NCI-H146 (cell line): Measurements from ENCODE around the gene BAHCC1.

Experiments
- DNase-seq: peaks from one replicate; lab custom pipeline; 2025; lab: John Stamatoyannopoulos, UW

Gene BAHCC1

DNA sequence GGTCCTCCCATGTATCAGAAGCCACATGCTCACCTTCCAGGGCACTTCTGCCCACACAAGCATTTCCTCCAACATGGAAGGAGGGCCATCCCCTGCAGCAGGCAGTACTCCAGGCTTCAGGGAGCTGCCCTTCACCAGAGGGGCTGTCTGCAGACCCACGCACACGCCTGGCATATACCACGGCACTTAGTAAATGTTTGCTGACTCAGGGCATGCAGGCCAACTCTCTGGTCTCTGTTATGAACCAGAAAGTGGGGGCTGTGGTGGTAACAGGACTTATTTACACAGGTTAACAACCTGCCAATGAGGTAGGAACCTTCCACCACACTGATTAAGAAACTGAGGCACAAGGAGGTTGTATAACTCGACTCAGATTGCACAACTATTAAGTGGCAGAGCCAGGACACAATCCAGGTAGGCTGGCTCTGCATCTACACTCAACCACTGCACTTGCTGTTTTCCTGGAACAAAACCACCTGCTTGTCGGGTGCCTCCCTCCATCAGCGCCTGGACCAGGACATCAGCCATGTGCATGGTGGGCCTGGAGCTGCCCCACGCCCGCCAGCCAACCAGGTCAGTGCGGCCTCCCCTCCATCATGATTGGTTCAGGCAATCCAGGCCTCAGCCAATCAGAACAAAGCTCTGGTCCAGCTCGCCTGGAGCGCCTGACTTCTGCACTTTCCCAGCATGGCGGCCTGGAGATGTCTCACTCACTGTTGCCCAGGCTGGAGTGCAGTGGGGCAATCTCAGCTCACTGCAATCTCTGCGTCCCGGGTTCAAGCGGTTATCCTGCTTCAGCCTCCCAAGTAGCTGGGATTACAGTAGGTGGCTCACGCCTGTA lies 98.2 kb downstream of the BAHCC1 start:
- no peak for DNase-seq

DNA sequence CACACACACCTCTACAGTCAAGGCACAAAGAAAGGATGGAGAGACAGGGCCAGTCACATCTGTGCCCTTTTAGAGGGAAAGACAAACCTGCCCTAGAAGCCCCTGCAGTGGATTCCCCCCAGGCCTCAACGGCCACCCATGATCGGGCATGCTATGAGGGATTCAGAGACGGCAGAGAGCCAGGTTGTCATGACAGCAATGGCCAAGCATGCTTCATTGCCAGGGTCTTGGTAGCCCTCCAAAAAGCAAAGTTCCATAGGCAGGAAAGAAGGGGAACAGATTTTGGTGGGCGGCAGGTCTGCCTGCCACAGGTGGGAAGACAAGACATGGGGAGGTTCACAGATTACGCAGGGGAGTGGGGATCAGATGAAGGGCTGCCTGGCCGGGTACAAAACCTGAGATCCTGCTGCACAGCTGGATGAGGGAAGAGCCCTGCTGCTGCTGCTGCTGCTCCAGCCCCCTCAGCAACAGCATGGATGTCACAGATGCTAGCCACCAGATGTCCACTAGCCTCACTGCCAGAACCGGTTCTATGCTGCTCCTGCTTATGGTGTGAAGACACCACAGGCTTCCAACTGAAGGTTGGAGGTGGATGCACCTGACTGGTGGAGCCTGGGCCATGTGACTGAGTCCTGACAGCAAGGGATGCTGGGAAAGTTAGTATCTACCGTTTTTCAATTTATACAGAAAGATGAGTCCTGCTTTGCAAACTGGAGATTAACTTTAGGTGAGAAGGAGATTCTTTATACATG lies 99.5 kb downstream of the BAHCC1 start:
- DNase-seq = peak; percentile 64

DNA sequence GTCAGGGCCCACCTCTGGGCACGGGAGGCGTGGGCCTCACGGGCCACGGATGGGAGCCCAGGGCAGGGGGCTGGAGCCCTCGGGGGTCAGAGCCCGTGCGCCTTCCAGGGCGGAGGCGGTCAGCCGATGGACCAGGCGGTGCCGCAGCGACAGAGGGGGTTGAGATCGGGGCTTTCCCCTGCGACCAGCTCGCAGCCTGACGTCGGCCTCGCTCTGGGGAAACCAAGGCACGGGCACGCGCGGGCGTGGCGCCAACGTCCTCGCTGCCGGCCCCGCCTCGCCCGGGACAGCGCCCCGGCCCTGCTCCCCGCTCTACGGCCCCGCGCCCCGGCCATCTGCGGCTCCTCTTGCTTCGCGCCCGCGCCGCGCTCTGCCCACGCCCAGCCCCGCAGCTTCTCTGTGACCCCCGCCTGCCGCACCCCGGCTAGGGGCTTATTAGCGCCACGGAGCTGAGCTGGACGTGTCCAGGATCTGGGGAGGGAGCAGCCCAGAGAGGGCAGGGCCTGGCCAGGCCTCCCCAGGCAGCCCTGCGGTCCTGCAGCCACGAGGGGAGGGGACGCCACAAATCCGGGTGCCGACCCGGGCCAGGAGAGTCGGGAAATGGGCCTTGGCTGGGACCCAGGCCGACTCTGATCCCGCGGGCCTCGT lies 103.8 kb downstream of the BAHCC1 start:
- no peak for DNase-seq

DNA sequence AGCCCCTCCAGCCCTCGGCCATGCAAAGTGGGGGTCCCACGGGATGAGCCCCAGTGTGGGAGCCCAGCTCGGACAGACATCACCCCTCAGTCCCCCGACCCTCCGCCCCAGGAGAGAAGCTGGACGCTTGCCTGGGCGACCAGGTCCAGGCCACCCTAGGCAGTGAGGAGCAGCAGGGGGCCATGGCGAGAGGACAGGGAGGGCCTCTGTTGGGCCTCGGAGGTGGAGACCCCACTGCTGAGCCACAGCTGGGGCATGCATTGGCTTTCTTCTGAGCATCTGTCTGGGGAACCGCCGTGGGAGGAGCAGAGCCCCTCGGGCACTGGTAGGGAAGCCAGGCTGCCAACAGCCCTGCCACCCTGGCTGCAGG lies 104.3 kb downstream of the BAHCC1 start:
- no peak for DNase-seq

DNA sequence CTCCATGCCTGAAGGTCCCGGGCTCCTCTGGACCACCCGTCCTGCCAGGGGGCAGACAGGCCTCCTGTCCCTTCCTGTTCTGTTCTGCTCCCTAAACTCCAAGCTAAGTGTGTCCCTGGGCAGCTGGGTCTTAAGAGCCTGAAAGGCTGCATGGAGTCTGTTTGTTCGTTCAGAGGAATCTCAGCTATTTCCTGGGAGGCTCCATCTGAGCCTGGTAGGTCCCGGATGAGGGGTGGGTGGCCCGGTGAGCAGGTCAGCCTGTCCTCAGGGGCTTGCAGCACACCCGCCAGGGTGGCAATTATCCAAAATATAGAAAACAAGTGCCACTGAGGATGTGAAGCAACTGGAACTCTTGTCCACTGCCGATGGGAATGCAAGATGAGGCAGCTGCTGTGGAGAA lies 104.8 kb downstream of the BAHCC1 start:
- DNase-seq = no peak

DNA sequence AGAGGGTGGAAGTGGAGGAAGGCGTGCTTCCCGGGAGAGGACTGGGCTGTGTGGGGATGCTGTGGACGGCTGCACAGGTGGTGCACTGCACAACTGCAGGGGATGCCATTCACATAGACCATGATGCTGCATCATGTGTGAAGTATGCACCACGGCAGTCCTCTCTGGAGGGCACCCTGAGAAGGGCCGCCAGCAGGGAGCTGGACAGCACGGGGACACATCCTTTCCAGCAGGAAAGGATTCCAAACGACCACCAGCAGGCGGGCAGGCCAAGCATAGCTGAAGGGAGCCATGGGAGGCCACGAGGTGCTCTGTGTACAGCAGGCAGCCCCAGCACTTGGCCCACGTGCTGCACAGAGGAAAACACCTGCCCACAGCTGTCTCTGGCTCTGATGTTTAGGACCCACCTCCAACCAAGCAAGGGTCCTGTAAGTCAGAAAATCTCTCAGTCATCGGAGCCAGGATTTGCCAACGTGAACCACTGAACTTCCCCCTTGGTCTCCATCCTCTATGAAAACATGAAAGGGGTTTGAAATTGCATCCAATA lies 107.3 kb downstream of the BAHCC1 start:
- DNase-seq = no peak

DNA sequence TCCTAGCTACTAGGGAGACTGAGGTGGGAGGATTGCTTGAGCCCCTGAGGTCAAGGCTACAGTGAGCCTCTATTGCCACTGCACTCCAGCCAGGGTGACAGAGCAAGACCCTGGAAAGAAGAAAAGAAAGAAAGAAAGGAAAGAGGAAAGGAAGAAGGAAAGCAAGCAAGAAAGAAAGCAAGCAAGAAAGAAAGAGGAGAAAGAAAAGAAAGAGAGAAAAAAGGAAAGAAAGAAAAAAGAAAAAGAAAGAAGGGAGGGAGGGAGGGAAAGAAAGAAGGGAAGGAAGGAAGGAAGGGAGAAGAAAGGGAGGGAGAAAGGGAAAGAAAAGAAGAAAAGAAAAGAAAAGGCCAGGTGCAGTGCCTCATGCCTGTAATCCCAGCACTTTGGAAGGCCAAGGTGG lies 108.4 kb downstream of the BAHCC1 start:
- DNase-seq = no peak

DNA sequence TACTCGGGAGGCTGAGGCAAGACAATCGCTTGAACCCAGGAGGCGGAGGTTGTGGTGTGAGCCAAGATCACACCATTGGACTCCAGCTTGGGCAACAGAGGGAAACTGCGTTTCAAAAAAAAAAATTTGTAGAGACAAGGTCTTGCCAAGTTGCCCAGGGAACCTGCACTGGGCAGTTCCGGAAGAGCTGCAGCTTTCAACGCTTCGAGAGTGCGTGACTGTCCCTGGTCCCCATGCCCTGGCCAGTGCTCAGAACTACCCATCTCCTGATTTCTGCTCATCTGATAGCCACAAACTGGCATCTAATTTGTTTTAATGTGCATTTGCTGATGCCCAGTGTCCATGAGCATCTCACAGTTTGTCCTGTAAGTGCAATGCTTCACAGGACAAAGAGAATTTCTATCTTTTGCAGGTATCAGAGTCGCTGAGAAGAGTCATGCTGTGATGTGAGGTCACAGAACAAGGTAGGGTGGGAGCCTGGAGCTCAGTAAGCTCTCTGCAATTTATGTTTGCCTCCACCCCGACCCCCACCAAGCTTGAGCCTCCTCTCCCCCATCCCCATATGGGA lies 113.5 kb downstream of the BAHCC1 start:
- DNase-seq = peak; percentile 50

DNA sequence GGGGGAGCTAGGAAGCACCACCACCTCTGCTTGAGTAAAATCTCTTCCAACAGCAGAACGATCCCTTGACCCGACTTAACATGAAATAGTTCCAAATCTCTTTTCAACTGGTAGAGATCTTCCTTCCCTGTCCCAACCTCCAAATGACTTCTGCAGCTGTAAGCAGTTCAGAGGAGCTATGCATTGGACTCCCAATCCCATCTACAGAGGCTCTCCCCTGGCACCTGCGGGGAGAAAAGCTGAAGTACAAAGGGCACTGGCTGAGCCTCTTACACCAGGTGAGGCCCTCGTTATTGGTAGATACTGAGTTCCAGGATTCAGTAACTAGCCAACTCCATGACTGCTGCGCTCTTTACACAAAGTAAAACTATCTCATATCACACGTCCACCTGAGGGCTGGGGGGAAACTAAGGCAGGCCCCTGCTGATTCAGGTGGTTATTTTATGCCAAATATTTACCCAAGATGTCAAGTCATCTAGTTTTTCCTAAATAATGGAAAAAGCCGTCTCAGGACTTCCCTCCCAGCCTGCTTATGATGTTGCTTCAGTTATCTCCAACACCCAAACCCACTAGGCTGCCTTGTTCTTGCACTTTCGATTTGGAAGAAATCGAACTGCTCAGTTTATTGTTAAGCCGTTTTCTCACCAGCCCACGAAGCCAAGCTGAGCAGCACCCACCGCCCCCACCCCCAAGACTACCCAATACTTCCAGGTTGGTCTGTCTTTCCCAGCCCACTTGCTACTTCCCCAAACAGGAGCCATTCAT lies 114.1 kb downstream of the BAHCC1 start:
- DNase-seq = peak; percentile 48

DNA sequence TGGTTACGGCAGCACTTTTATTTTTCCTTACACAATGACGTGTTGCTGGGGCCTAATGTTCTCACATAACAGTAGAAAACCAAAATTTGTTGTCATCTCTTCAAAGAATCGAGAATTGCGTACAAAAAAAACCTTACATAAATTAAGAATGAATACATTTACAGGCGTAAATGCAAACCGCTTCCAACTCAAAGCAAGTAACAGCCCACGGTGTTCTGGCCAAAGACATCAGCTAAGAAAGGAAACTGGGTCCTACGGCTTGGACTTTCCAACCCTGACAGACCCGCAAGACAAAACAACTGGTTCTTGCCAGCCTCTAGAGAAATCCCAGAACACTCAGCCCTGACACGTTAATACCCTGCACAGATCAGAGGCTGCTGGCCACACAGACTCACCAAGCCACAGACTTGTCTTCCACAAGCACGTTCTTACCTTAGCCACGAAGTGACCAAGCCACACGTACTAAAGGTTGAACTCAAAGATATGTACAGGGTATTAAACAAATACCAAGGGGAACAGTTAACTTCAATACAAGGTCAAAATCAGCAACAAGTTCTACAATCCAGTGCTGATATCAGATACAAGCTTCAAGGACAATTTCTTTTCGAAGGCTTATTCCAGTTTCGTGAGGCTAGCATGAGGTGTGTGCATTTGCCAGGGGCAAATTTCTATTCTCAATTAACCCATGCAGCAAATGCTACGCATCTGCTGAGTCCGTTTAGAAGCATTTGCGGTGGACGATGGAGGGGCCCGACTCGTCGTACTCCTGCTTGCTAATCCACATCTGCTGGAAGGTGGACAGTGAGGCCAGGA lies 114.9 kb downstream of the BAHCC1 start:
- no peak for DNase-seq

DNA sequence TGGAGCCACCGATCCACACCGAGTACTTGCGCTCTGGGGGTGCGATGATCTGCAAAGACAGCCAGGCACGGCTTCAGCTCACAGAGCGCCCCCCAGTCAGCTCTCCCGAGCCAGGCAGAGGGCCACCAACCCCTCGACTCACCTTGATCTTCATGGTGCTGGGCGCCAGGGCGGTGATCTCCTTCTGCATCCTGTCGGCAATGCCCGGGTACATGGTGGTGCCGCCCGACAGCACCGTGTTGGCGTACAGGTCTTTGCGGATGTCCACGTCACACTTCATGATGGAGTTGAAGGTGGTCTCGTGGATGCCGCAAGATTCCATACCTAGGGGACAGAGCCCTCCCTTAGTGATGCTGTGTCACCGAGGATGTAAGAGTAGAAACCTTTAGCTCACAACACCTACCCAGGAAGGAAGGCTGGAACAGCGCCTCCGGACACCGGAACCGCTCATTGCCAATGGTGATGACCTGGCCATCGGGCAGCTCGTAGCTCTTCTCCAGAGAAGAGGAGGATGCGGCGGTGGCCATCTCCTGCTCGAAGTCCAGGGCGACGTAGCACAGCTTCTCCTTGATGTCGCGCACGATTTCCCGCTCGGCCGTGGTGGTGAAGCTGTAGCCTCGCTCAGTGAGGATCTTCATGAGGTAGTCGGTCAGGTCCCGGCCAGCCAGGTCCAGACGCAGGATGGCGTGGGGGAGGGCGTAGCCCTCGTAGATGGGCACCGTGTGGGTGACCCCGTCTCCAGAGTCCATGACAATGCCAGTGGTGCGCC lies 115.7 kb downstream of the BAHCC1 start:
- peak; percentile 45 for DNase-seq

DNA sequence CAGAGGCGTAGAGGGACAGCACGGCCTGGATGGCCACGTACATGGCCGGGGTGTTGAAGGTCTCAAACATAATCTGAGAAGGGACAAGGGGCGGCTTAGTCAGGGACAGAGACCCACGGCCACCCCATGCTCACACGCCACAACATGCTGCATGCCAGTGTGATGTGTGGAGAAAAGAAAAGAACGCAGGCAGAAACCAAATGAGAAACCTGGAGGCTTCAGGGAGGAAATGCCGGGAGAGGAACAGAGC lies 116.2 kb downstream of the BAHCC1 start:
- DNase-seq = no peak

DNA sequence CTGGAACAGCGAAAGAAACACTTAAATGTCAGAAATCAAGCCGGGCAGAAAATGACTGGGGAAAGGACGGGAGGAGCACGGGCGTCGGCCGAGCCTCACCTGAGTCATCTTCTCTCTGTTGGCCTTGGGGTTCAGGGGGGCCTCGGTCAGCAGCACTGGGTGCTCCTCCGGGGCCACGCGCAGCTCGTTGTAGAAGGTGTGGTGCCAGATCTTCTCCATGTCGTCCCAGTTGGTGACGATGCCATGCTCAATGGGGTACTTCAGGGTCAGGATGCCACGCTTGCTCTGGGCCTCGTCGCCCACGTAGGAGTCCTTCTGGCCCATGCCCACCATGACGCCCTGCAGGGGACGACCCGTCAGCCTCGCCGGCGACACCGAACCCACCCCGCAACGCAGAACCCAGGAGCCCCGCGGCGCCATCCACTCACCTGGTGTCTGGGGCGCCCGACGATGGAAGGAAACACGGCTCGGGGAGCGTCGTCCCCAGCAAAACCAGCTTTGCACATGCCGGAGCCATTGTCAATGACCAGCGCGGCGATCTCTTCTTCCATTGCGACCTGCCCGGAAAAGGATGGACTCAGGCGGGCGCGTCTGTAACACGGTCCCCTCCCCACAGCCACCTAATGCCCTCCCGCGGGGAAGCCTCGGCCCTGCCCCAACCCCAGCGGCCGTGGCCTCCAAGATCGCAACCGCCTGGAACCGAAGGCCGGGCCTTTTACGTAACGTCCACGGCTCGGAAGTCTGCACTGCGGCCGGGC lies 116.7 kb downstream of the BAHCC1 start:
- no peak for DNase-seq

DNA sequence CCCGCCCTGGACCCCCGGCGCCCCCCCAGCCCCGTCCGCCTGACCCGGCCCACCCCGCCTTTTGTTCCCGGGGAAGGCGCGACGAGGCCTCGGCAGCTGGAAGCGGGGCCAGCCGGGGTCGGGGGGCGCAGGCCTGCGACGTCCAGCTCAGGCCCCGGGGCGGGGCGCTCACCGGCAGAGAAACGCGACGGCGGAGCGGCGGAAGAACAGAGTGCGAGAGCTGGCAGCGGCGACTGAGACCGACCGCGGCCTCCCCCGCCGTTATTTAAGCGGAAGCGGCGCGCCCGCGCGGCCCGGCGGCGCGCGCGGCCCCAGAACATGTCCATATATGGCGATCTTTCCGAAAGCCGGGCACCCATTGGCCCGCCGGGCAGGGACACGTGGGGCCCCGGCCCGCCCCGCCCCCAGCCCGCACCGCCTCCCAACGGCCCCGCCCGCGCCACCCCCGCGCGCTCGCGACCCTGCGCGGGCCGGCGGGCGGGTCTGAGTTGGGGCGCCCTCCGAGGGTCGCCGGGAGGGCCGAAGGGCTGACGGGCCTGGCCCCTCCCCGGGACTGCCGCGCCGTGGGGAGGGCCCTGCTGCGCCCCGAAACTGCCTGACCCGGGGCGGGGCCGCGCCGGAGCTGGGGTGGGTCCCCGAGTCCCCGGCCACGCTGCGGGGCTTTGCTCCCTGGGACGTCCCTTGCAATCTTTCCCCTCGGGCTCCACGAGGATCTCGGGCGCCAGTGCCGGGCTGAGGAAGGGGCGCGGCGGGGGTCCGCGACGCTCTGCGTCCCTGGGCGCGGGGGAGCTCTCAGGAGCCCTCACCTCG lies 117.5 kb downstream of the BAHCC1 start, which contains the start of gene ACTG1:
Gene ACTG1 (minus strand): TSS at position 238 of the 810 bp plus-strand sequence. CDS start 445 bp downstream, outside the sequence.
- DNase-seq = peak; percentile 94

DNA sequence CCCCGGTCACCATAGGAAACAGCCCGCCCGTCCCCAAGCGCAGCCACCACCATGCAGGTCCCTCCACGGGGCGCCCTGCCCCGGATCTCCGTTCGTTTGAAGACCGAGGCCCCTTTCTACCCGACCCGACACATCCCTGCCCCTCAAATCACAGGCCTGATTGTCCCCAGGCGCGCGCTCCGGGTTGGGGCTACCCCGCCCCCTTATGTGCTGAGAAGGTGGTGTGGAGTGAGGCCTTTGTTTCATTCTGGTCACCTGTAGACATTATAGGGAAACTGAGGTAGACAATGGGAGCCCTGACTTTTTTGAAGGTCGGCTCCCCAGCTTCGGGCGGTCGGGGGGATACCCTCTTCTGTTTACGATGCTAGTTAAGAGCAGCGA lies 118.1 kb downstream of the BAHCC1 start:
- DNase-seq = peak; percentile 85

DNA sequence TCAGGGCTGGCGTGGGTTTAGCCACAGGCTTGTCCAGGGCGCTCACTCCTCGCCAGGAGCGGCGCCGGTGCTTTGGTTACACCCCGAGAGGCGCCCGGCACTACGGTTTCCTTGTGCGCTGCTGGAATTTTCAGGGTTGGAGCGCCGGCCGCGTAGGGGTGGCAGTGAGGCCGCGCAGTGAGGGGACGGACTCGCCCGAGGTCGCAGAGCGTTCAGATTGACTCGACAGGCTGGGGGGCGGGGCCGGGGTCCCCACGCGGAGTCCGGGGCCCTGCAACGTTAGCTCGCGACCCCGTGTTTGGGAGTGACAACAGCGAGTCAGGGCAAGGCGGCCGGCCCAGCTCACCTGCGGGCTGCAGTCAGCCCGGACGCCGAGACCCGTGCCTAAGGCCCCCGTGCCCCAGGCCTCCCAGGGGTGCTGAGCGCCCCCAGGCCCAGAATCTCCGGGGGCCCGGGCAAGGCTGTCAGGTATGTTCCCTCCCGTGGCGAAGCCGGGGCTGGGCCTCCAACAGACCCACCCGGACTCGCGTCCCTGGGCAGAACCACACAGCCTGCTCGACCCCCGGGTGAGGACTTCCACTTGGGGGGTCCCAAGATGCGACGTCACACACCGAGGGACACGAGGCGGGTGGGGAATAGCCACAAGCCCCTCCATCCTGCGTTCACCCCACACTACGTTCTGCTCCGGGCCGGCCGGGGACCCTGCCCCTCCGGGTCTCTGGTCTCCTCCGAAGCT lies 118.7 kb downstream of the BAHCC1 start:
- peak; percentile 76 for DNase-seq

DNA sequence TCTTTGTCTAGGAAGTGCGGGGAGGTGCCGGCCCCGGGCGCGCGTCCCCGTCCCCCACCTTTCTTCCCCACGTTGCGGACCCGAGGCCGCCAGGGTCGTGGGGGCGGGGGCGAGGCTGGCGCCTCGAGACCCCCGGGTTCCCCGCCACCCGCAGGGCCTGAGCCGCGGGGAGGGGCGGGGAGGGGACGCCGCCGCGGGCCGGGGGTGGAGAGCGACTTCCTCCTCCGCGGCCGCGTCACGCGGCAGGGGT lies 119.2 kb downstream of the BAHCC1 start:
- DNase-seq = peak; percentile 81
